ENCODE data around the gene ACAN.

The ACAN gene

DNA sequence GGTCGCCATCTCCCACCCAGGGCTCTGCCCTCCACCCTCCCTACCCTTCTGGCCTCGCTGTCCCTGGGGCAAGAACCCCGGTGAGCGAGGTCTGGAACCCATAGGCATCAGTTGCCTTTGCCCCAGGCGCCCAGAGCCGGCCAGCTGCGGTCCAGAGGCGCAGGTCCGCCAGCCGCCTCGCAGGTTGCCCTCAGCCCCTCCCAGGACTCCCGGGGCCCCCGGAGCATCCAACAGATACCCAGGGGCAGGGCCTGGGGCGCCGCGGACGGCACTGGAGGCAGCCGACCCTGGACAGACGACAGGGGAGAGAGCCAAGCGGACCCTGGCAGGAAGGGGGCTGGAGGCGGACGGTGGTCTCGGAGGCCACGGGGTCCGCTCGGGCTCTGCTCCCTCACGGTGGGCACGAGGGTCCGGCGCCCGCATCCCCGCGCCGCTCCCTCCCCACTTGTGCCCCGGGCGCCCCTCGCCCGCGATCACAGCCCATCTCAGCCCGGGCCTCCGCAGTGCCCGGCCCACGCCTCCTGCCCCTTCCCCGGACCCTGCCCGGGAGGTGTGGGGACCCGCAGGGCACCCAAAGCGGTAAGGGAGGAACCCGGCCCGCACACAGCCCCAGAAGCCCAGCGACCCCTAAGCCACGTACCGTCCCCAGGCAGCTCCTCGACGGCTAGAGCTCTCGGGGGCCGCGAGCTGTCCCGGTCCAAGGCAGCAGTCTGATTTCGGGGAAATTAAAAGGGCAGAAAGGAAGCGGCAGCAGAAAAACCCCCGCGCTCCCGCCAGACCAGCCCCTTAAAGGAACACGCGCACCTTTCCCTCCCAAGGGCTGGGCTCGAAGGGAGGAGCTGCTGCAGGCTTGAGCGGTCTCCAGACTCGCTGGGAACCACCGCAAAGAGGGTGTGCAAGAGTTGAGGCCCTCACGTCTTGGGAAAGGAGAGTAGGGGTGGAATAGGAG lies 91.9 kb downstream of the ACAN start, which contains the start of gene HAPLN3:
Gene HAPLN3 (minus strand): TSS at position 726 of the 949 bp plus-strand sequence. CDS start 8,246 bp downstream, outside the sequence.
- H3K36me3 ChIP-seq (ENCODE audit: control insufficient read depth, insufficient read depth, low read length, severe bottlenecking), result peaks cover 14% of the 10 kb centered on the region
- peak within 1 kb of the TSS; percentile 81 for H3K9ac ChIP-seq (ENCODE audit: low read length)
- peaks cover 28% of the 10 kb centered on the region for H3K4me1 ChIP-seq (ENCODE audit: control insufficient read depth, insufficient read depth, low read length)
- no peaks in the 10 kb centered on the region for H3K27me3 ChIP-seq (replicated peaks; ENCODE audit: control insufficient read depth, insufficient read depth, low read length)
- DNase-seq (ENCODE audit: low read depth), result peak; percentile 60
- peak within 1 kb of the TSS; percentile 79 for H3K4me3 ChIP-seq (ENCODE audit: low read length)
- no peaks in the 10 kb centered on the region for H3K9me3 ChIP-seq (ENCODE audit: control insufficient read depth, low read length)

DNA sequence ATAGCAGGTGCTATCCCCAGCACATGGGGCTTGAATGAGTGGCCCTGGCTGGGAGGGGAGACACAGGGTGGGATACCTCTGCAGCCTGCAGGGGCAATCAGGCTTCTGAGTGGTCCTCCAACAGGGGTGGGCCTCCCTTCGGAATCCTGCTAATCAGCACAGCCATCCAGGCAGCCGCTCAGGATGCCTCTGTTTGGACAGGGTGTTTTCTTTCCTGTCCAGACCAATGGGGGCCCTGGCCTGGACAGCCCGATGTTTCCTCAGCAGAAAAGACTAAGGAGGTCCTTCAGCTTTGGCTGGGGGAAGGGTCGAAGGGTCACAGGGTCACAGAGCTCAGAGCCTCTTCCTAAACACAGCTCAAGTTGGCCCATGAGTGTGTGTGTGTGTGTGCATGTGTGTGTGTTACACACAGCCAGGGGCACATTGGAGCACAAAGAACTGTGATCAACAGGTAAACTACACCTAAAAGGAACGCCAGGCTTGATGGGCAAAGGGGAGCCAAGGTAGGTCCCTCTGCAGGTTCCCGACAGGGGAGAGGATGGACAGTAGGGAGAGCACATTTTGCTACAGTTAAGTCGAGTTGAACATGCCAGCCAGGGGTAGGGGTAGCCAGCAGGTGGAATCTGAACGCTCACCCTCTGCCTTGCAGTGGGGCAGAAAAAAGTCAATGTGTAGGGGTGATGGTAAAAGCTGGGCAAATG lies 93.2 kb downstream of the ACAN start:
- Histone ChIP-seq H3K9me3 (ENCODE audit: control insufficient read depth, low read length) (no peaks in the 10 kb centered on the region), H3K9ac (ENCODE audit: low read length) (peak overlapping the region; percentile 51), H3K4me3 (ENCODE audit: low read length) (no peak overlapping the region), H3K4me1 (ENCODE audit: control insufficient read depth, insufficient read depth, low read length) (peaks cover 34% of the 10 kb centered on the region), H3K27me3 (replicated peaks; ENCODE audit: control insufficient read depth, insufficient read depth, low read length) (no peaks in the 10 kb centered on the region), H3K36me3 (ENCODE audit: control insufficient read depth, insufficient read depth, low read length, severe bottlenecking) (peaks cover 26% of the 10 kb centered on the region)
- DNase-seq (ENCODE audit: low read depth), result no peak

DNA sequence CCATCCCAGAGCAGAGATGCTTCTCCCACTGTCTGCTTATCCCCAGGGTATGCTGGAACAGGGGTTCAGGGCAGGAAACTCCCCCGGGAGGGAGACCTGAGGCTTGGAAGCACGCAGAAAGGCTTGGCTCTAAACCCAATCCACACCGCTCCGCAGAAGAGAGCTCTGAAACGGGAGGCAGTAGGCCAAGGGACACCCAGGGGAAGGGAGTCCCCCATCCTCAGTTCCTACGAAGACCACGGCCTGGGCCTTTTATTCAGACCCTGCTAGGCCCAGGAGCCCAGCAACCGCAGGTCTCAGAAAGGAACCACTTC lies 93.9 kb downstream of the ACAN start:
- Histone ChIP-seq H3K9ac (ENCODE audit: low read length) (peak overlapping the region; percentile 51), H3K36me3 (ENCODE audit: control insufficient read depth, insufficient read depth, low read length, severe bottlenecking) (peaks cover 32% of the 10 kb centered on the region), H3K4me1 (ENCODE audit: control insufficient read depth, insufficient read depth, low read length) (peaks cover 36% of the 10 kb centered on the region), H3K4me3 (ENCODE audit: low read length) (peak overlapping the region; percentile 34), H3K9me3 (ENCODE audit: control insufficient read depth, low read length) (no peaks in the 10 kb centered on the region), H3K27me3 (replicated peaks; ENCODE audit: control insufficient read depth, insufficient read depth, low read length) (no peaks in the 10 kb centered on the region)
- DNase-seq (ENCODE audit: low read depth), result no peak

DNA sequence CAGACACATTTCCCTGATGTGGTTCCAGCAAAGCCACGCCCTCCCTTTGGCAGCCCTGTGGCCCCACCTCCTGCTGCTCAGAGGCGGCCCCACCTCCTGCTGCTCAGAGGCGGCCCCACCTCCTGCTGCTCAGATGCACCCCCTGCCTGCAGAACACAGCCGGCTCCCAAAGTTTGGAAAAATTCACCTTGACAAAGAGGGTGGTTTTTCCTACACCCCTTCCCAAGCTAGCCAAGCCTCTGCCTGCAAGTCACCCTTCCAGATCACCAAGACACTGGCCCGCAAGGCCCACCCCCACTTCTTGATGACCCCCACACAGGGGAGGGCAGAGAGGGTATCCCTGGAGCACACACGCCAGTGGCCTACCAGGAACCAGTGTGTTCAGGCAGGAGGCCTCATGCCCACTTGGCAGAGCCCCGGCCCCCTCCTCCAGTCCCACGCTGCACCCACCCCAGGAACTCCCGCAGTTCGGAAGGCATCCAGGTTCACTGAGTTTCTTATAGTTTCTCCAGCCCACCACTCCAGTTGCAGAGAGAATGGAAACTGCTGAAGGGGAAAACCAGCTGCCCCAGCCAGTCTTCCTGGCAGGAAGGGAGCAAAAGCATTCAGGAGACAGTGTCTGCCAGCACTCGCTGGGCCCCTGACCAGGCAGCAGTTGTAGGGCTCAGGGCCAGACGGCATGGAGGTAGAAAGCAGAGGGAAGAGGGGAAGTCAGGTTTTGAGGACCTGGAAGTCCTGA lies 94.4 kb downstream of the ACAN start:
- Histone ChIP-seq H3K4me3 (ENCODE audit: low read length) (peak overlapping the region; percentile 34), H3K36me3 (ENCODE audit: control insufficient read depth, insufficient read depth, low read length, severe bottlenecking) (peaks cover 38% of the 10 kb centered on the region), H3K9ac (ENCODE audit: low read length) (peak overlapping the region; percentile 74), H3K27me3 (replicated peaks; ENCODE audit: control insufficient read depth, insufficient read depth, low read length) (no peaks in the 10 kb centered on the region), H3K9me3 (ENCODE audit: control insufficient read depth, low read length) (no peaks in the 10 kb centered on the region), H3K4me1 (ENCODE audit: control insufficient read depth, insufficient read depth, low read length) (peaks cover 36% of the 10 kb centered on the region)
- DNase-seq (ENCODE audit: low read depth), result peak; percentile 90

DNA sequence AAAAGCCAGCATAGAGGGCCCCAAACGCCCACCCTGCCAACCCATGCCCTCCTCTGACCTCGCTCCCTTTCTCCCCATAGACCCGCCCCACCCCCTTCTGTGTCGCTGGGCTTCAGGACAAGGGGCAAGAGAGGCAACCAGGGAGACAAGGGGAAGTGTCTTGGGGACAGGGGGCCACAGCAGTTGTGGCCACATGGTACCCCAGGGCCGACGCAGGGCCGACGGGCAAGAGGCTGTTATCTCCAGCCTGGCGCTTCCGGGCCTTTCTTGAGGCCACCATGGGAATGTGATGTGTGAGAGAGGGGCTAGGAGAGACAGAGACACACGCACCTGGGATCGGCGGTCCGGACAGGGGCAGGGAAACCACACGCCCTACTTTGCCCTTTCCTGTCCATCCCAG lies 95.5 kb downstream of the ACAN start:
- Histone ChIP-seq H3K9me3 (ENCODE audit: control insufficient read depth, low read length) (no peaks in the 10 kb centered on the region), H3K4me1 (ENCODE audit: control insufficient read depth, insufficient read depth, low read length) (peaks cover 36% of the 10 kb centered on the region), H3K4me3 (ENCODE audit: low read length) (no peak overlapping the region), H3K36me3 (ENCODE audit: control insufficient read depth, insufficient read depth, low read length, severe bottlenecking) (peaks cover 49% of the 10 kb centered on the region), H3K9ac (ENCODE audit: low read length) (no peak overlapping the region), H3K27me3 (replicated peaks; ENCODE audit: control insufficient read depth, insufficient read depth, low read length) (no peaks in the 10 kb centered on the region)
- DNase-seq (ENCODE audit: low read depth), result no peak

DNA sequence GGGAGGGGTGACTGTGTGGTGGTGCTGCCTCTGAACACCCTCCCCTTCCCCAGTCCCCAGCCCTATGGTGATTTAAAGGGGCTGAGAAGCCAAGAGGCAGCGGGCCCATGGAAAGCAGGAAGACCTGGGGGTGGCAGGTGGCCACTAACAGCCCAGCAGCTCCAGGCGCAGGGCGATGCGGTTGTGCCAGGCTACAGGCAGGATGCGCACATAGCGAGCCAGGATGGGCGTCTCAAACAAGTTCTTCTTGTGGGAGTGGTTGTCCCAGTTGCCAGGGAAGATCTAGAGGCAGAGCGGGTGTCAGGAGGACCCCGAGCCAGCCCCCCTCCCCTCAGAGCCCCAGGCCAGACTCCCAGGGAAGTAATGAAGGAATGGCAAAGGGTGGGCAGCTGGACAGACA lies 96.0 kb downstream of the ACAN start:
- H3K4me3 ChIP-seq (ENCODE audit: low read length), result no peak overlapping the region
- DNase-seq (ENCODE audit: low read depth), result no peak
- peaks cover 36% of the 10 kb centered on the region for H3K4me1 ChIP-seq (ENCODE audit: control insufficient read depth, insufficient read depth, low read length)
- H3K36me3 ChIP-seq (ENCODE audit: control insufficient read depth, insufficient read depth, low read length, severe bottlenecking), result peaks cover 54% of the 10 kb centered on the region
- no peaks in the 10 kb centered on the region for H3K27me3 ChIP-seq (replicated peaks; ENCODE audit: control insufficient read depth, insufficient read depth, low read length)
- no peaks in the 10 kb centered on the region for H3K9me3 ChIP-seq (ENCODE audit: control insufficient read depth, low read length)
- no peak overlapping the region for H3K9ac ChIP-seq (ENCODE audit: low read length)

DNA sequence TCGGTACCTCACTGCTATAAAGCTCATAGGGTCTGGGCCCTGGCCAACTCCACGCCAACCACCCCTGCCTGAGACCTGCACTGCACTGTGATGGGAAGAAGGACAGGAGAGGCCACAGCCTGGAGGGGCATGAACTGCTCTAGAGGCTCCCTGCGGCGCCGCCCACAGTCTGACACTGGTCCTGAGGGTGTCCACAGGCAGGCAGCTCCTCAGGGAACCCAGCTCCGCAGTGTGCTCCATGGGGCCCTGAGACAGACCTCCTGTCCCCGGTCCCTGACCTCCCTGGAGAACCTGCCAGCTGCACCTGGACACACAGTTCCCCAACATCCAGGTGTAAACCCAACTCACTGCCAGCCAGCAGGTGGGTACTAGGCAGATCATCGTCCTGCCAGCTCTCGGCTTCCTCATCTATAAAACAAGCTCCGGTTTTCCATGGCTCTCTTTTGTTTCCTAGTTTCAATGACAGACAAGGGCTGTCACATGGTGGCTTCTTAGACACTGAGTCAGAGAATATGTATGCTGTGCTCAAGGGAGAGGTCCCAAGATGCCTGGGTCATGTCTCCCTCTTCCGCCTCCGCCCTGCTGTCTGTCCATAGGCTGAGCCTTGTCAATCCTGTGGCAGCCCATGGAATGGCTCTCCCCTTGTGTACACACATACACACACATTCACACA lies 97.2 kb downstream of the ACAN start:
- Histone ChIP-seq H3K9ac (ENCODE audit: low read length) (peak overlapping the region; percentile 17), H3K4me1 (ENCODE audit: control insufficient read depth, insufficient read depth, low read length) (peaks cover 40% of the 10 kb centered on the region), H3K27me3 (replicated peaks; ENCODE audit: control insufficient read depth, insufficient read depth, low read length) (no peaks in the 10 kb centered on the region), H3K4me3 (ENCODE audit: low read length) (no peak overlapping the region), H3K9me3 (ENCODE audit: control insufficient read depth, low read length) (no peaks in the 10 kb centered on the region), H3K36me3 (ENCODE audit: control insufficient read depth, insufficient read depth, low read length, severe bottlenecking) (peaks cover 64% of the 10 kb centered on the region)
- peak; percentile 54 for DNase-seq (ENCODE audit: low read depth)

DNA sequence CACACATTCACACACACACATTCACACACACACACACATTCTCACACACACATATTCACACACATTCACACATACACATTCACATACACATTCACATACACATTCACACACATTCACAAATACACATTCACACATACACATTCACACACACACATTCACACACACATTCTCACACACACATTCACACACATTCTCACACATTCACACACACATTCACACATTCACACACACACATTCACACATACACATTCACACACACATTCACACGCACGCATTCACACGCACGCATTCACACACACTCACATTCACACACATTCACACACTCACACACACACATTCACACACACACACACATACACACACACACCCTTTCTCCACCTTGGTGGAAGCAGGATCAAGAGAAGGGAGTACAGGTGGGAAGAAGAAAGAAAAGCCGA lies 97.8 kb downstream of the ACAN start:
- H3K4me3 ChIP-seq (ENCODE audit: low read length), result no peak overlapping the region
- peaks cover 42% of the 10 kb centered on the region for H3K4me1 ChIP-seq (ENCODE audit: control insufficient read depth, insufficient read depth, low read length)
- no peaks in the 10 kb centered on the region for H3K27me3 ChIP-seq (replicated peaks; ENCODE audit: control insufficient read depth, insufficient read depth, low read length)
- no peaks in the 10 kb centered on the region for H3K9me3 ChIP-seq (ENCODE audit: control insufficient read depth, low read length)
- DNase-seq (ENCODE audit: low read depth), result no peak
- peak overlapping the region; percentile 17 for H3K9ac ChIP-seq (ENCODE audit: low read length)
- H3K36me3 ChIP-seq (ENCODE audit: control insufficient read depth, insufficient read depth, low read length, severe bottlenecking), result peaks cover 69% of the 10 kb centered on the region

DNA sequence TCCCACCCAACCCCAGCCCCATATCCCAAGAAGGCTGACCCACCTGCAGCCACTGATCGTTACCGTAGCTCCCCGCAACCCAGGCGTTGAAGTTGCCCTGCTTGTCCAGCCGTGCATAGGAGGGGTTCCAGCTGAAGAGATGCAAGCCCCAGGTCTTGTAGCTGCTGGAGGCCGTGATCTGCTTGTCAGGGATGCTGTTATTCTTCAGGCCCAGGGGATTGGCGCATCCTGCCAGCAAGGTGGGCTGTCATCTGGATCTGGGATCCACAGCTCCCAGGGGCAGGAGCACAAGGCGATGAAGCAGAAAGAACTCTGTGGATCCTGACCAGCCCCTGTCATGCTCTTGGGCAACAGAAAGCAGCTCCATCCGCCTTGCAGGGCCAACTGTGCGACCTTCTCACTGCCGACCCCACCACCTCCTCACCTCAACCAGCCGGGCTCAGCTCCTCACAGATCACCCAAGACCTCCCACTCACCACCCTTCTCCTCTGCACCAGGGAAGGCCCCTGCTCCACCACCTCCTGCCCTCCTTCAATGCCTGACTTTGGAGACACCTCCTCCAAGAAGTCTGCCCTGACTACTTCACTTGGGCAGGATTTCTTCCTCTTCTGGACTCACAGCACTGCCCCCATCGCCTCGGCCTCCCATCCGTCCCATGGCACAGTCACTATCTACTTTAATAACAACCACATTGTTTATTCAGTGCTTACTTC lies 98.4 kb downstream of the ACAN start:
- peaks cover 39% of the 10 kb centered on the region for H3K4me1 ChIP-seq (ENCODE audit: control insufficient read depth, insufficient read depth, low read length)
- no peak for DNase-seq (ENCODE audit: low read depth)
- peak overlapping the region; percentile 17 for H3K9ac ChIP-seq (ENCODE audit: low read length)
- H3K36me3 ChIP-seq (ENCODE audit: control insufficient read depth, insufficient read depth, low read length, severe bottlenecking), result peaks cover 76% of the 10 kb centered on the region
- no peak overlapping the region for H3K4me3 ChIP-seq (ENCODE audit: low read length)
- H3K27me3 ChIP-seq (replicated peaks; ENCODE audit: control insufficient read depth, insufficient read depth, low read length), result no peaks in the 10 kb centered on the region
- H3K9me3 ChIP-seq (ENCODE audit: control insufficient read depth, low read length), result no peaks in the 10 kb centered on the region

DNA sequence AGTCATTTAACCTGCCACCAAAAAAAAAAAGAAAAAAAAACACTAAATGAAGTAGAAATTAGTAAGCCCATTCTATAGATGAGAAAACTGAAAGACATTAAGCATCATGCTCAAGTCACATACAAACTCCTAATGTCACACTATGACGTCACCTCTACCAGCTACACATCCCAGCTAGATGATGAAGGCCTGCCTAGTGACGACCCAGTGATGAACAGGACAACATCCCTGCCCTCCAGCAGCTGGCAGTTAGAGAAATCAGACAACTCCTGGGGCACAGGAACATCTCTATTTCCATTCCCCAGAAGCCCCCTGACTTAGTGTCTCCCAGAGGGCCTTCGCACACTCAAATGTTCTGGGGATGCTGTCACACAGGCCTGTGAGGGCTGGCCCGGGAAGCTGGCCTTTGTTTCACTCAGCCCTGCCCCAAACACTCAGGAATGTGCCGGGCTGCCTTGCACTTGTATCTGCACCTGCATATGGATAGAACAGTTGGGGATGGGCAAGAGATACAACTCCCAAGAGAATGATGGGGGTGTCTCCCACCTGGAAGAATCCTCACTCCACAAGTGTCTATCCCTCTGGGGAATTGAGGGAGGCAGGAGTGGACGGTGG lies 99.1 kb downstream of the ACAN start:
- H3K36me3 ChIP-seq (ENCODE audit: control insufficient read depth, insufficient read depth, low read length, severe bottlenecking), result peaks cover 83% of the 10 kb centered on the region
- peak overlapping the region; percentile 17 for H3K9ac ChIP-seq (ENCODE audit: low read length)
- no peak overlapping the region for H3K4me3 ChIP-seq (ENCODE audit: low read length)
- no peaks in the 10 kb centered on the region for H3K9me3 ChIP-seq (ENCODE audit: control insufficient read depth, low read length)
- H3K4me1 ChIP-seq (ENCODE audit: control insufficient read depth, insufficient read depth, low read length), result peaks cover 32% of the 10 kb centered on the region
- H3K27me3 ChIP-seq (replicated peaks; ENCODE audit: control insufficient read depth, insufficient read depth, low read length), result no peaks in the 10 kb centered on the region
- DNase-seq (ENCODE audit: low read depth), result no peak
